ENCODE data around the gene PPP1R36.

The PPP1R36 gene

DNA sequence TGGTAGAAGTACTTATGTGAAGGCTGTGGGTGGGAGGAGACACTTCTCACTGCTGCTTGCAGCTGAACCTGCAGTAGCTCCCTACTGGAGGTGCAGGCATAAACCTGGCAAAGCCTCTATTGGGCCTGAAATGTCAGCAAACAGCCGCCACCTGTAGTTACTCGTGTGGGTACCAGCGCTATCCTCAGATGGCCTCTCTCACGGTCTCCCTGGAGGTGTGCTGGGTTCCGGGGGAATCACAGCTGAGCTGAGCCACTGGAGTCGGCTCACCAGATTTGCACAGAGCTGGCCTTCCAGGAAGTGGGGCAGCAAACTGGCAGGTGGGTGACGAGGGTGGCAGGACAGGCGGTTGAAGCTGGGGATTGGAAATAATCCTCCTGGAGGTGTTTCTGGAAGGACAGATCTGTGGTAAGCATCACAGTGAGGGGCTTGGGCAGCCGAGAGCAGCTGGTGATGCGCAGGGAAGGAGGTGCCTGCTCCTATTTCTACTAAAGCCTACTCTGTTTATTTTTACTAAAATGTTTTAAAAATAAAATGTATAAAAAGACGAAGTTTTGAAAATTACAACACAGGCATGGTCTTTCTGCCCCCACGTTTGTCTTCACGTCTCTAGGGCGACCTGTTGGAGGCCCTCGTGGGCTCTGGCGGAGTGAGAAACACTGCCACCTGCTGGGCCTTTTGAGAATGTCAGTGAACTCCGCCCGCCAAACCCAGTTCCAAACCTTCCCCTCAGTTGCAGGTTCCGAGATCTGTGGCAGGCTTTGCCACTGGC is 86.6 kb downstream of the PPP1R36 start:
- ATAC-seq (replicated peaks; ENCODE audit: extremely low read depth, poor library complexity, severe bottlenecking): peak; percentile 78
- DNase-seq (ENCODE audit: low spot score in 2 of 2): peak; percentile 50 to 66
- peaks cover 1% of the 10 kb centered on the region for H3K36me3 Mint-ChIP-seq (ENCODE audit: insufficient read depth)

DNA sequence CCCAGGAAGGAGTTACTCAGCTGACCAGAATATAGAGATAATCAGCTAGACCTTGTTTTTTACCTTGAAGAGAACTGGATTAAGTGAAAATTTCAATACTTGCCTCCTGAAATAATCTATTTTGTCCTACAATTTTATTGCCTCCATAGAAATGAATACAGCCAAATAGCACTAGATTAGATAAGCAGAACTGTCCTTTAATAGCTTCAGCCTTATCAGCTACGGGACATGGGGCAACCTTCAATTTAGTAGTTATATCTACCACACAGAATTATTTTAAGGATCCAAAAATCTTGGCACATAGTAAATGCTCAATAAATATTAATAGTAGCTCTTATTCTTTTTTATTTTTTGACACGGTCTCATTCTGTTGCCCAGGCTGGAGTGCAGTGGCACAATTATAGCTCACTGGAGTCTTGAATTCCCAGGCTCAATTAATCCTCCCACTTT is 87.2 kb downstream of the PPP1R36 start:
- no peak for DNase-seq (ENCODE audit: low spot score in 2 of 2)
- peaks cover 13% of the 10 kb centered on the region for H3K27me3 Mint-ChIP-seq
- H3K4me1 Mint-ChIP-seq: no peaks in the 10 kb centered on the region
- no peak overlapping the region for H3K27ac Mint-ChIP-seq (ENCODE audit: low read depth)
- peaks cover 1% of the 10 kb centered on the region for H3K36me3 Mint-ChIP-seq (ENCODE audit: insufficient read depth)
- ATAC-seq (replicated peaks; ENCODE audit: extremely low read depth, poor library complexity, severe bottlenecking): no peak
- H3K4me3 Mint-ChIP-seq: no peak overlapping the region
- no peaks in the 10 kb centered on the region for H3K9me3 Mint-ChIP-seq

More for the DNA sequence above, 86.6 kb downstream of the PPP1R36 start:
- Mint-ChIP-seq H3K27ac (ENCODE audit: low read depth) (no peak overlapping the region), H3K27me3 (peaks cover 7% of the 10 kb centered on the region), H3K4me1 (no peaks in the 10 kb centered on the region), H3K4me3 (no peak overlapping the region), H3K9me3 (no peaks in the 10 kb centered on the region)

GRCh38 chr14:64637735-64638473 is 88.1 kb downstream of the PPP1R36 start:
- Mint-ChIP-seq H3K4me3 (no peak overlapping the region), H3K4me1 (no peaks in the 10 kb centered on the region), H3K36me3 (ENCODE audit: insufficient read depth) (peaks cover 1% of the 10 kb centered on the region), H3K27ac (ENCODE audit: low read depth) (no peak overlapping the region), H3K27me3 (peaks cover 18% of the 10 kb centered on the region), H3K9me3 (no peaks in the 10 kb centered on the region)
- ATAC-seq (replicated peaks; ENCODE audit: extremely low read depth, poor library complexity, severe bottlenecking) (no peak), DNase-seq (ENCODE audit: low spot score in 2 of 2) (no peak)

DNA sequence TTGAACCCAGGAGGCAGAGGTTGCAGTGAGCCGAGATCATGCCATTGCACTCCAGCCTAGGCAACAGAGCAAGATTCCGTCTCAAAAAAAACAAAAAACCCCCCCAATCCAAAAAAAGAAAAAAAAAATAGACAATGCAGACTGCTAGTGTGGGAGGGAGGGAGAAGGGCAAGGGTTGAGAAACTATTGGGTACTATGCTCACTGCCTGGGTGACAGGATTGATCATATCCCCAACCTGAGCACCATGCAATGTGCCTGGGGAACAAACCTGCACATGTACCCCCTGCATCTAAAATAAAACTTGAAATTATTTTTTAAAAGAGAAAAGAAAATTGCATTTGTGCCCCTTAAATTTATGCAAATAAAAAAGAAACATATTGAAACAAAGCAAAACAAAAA is 88.9 kb downstream of the PPP1R36 start:
- Mint-ChIP-seq H3K27me3 (peaks cover 22% of the 10 kb centered on the region), H3K4me3 (no peak overlapping the region), H3K9me3 (no peaks in the 10 kb centered on the region), H3K36me3 (ENCODE audit: insufficient read depth) (peaks cover 2% of the 10 kb centered on the region), H3K4me1 (no peaks in the 10 kb centered on the region), H3K27ac (ENCODE audit: low read depth) (no peak overlapping the region)
- DNase-seq (ENCODE audit: low spot score in 2 of 2) (no peak), ATAC-seq (replicated peaks; ENCODE audit: extremely low read depth, poor library complexity, severe bottlenecking) (no peak)

Measured in central memory CD8-positive, alpha-beta T cell (primary cell).